HCT116 (cell line): Measurements from ENCODE around the gene ALKBH7.

Experiments
- ATF3 ChIP-seq: IDR thresholded peaks from 2 replicates; pipeline ENCODE4 v1.6.1; 2012
- EZH2phosphoT487 ChIP-seq: fragments of 200-600 bp; IDR thresholded peaks from 2 replicates; pipeline ENCODE4 v1.6.1; 2018; ENCODE audit warnings: antibody characterized with exemption, borderline replicate concordance
- FOSL1 ChIP-seq: IDR thresholded peaks from 2 replicates; pipeline ENCODE4 v1.6.1; 2012; ENCODE audit warnings: low read depth
- SP1 ChIP-seq: IDR thresholded peaks from 2 replicates; pipeline ENCODE4 v1.6.1; 2012; ENCODE audit warnings: low read depth
- ZFX ChIP-seq: fragments of 450-650 bp; IDR thresholded peaks from 2 replicates; pipeline ENCODE4 v1.6.1; 2017
- TF ChIP-seq, protein P1 (sequence below): IDR thresholded peaks from 2 replicates; pipeline ENCODE4 v1.6.1; 2012; ENCODE audit warnings: low read depth
- TF ChIP-seq, protein P2 (sequence below), 3 experiments: fragments of 200-600 bp in 1 of 3; sonication (generic) in 1 of 3; IDR thresholded peaks in 2 of 3; conservative IDR thresholded peaks in 1 of 3; 2 replicates each; pipeline ENCODE4 v1.5.1; 2012 to 2017; ENCODE audit warnings: low read depth in 2 of 3, low read length in 2 of 3, antibody characterized with exemption in 1 of 3, borderline replicate concordance in 1 of 3, control low read depth in 1 of 3, mild to moderate bottlenecking in 1 of 3, mixed read lengths in 1 of 3, mixed run types in 1 of 3, moderate library complexity in 1 of 3; ENCODE audit not compliant: insufficient read depth in 1 of 3

GRCh38 chr19:6373096-6373812 is 660 bp downstream of the ALKBH7 start:
- TF ChIP-seq, protein P1, sequence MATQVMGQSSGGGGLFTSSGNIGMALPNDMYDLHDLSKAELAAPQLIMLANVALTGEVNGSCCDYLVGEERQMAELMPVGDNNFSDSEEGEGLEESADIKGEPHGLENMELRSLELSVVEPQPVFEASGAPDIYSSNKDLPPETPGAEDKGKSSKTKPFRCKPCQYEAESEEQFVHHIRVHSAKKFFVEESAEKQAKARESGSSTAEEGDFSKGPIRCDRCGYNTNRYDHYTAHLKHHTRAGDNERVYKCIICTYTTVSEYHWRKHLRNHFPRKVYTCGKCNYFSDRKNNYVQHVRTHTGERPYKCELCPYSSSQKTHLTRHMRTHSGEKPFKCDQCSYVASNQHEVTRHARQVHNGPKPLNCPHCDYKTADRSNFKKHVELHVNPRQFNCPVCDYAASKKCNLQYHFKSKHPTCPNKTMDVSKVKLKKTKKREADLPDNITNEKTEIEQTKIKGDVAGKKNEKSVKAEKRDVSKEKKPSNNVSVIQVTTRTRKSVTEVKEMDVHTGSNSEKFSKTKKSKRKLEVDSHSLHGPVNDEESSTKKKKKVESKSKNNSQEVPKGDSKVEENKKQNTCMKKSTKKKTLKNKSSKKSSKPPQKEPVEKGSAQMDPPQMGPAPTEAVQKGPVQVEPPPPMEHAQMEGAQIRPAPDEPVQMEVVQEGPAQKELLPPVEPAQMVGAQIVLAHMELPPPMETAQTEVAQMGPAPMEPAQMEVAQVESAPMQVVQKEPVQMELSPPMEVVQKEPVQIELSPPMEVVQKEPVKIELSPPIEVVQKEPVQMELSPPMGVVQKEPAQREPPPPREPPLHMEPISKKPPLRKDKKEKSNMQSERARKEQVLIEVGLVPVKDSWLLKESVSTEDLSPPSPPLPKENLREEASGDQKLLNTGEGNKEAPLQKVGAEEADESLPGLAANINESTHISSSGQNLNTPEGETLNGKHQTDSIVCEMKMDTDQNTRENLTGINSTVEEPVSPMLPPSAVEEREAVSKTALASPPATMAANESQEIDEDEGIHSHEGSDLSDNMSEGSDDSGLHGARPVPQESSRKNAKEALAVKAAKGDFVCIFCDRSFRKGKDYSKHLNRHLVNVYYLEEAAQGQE, result no peak
- no peak for TF ChIP-seq FOSL1
- TF ChIP-seq SP1, result no peak; the same call in 1 of the 2 replicates
- TF ChIP-seq, protein P2, sequence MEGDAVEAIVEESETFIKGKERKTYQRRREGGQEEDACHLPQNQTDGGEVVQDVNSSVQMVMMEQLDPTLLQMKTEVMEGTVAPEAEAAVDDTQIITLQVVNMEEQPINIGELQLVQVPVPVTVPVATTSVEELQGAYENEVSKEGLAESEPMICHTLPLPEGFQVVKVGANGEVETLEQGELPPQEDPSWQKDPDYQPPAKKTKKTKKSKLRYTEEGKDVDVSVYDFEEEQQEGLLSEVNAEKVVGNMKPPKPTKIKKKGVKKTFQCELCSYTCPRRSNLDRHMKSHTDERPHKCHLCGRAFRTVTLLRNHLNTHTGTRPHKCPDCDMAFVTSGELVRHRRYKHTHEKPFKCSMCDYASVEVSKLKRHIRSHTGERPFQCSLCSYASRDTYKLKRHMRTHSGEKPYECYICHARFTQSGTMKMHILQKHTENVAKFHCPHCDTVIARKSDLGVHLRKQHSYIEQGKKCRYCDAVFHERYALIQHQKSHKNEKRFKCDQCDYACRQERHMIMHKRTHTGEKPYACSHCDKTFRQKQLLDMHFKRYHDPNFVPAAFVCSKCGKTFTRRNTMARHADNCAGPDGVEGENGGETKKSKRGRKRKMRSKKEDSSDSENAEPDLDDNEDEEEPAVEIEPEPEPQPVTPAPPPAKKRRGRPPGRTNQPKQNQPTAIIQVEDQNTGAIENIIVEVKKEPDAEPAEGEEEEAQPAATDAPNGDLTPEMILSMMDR (IDR thresholded peaks at IDR 0.05 in 2 of 3, conservative IDR thresholded peaks at IDR 0.05 in 1 of 3; ENCODE audit: borderline replicate concordance in 1 of 3, insufficient read depth in 1 of 3, low read depth in 2 of 3, low read length in 2 of 3), result no peak
- TF ChIP-seq ZFX, result 0 out of 2 replicates have a peak, but pooled peaks have one; percentile 0
- TF ChIP-seq ATF3, result no peak
- TF ChIP-seq EZH2phosphoT487, result no peak
